Renal cortex interstitium (tissue), 11 donors: ENCODE data around the gene IFNL3. TPM values are rescaled to one million over a fixed set of nuclear protein-coding genes. Genes with fewer than 3 reads are reported as not detected.

Experiments
- DNase-seq, 11 donors: peaks; one replicate each; pipeline ENCODE4 v3.0.0-alpha.2; 2013; ENCODE audit warnings: low read depth in 9 of 11, low spot score in 4 of 11; ENCODE audit errors: extremely low read depth in 1 of 11
- polyA plus RNA-seq, 3 donors: library from polyadenylated mRNA; unstranded; fragments of 120-200 nt; gene quantifications; one replicate each; pipeline ENCODE4 v1.2.1, GENCODE V29; 2013; ENCODE audit not compliant: insufficient read length in 3 of 3

IFNL3 gene
- polyA plus RNA-seq, 3 donors = not detected

GRCh38 chr19:39199025-39199424 is 45.8 kb downstream of the IFNL3 start:
- DNase-seq = peak in 10 of 11 donors; percentile 38 to 83 (median 66)

GRCh38 chr19:39197808-39198207 is 47.0 kb downstream of the IFNL3 start:
- DNase-seq = no peak

- no peak for DNase-seq
Measured at GRCh38 chr19:39196860-39197562, 47.8 kb downstream of the IFNL3 start, which contains the start of gene NCCRP1. NCCRP1 (plus strand) TSS chr19:39196964; CDS start chr19:39196983, 19 bp downstream.

- no peak for DNase-seq
Measured at GRCh38 chr19:39196320-39196719, 48.5 kb downstream of the IFNL3 start.

DNA sequence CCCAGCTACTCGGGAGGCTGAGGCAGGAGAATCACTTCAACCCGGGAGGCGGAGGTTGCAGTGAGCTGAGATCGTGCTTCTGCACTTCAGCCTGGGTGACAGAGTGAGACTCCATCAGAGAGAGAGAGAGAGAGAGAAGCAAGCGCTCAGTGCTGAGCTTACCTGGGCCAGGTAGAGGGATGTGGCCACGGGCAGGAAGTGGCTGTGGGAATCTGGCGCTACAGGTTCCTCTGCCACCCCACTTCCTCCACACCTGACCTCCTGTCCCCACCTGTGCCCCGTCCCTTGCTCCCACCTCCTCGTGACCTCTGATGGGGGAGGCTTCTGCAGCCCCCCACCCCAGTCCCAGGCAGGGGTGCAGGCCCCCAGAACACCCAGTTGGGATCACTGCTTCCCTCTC is 49.1 kb downstream of the IFNL3 start:
- DNase-seq = no peak

DNA sequence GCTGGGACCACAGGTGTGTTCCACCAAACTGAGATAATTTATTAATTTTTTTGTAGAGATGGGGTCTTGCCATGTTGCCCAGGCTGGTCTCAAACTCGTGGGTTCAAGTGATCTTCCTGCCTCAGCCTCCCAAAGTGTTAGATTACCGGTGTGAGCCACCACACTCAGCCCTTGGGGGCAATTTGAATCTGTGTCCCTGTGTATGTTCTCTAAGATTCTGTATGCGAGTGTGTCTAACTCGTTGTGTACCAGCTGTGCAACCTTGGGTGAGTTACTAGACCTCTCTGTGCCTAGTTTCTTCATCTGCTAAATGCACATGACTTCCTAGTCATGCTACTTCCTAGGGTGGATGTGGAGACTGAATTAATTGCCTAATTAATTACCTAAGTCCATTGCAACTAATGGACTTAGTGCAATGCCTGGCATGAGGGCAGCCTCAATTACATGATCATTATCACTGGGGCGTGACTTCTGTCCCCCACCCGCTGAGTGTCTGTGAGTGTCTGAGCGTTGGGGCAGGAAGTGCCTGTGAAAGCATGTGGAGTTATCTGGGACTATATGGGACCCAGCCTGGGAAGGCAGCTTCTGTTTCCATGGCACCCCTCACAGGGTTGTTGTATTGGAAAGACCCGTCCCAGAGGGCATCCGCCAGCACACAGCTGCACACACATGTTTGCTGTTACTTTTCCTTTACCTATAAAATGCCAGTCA is 49.8 kb downstream of the IFNL3 start:
- peak in 1 of 11 donors; percentile 31 for DNase-seq

- no peak for DNase-seq
Measured at GRCh38 chr19:39193803-39194202, 51.0 kb downstream of the IFNL3 start.

Other genes with a start within 250 kb of the IFNL3 start
- gene FBXO27, start 212.5 kb downstream of the IFNL3 start, polyA plus RNA-seq = 1 to 10 TPM; 7.1 to 8.7 (median 7.2) TPM
- under 1 TPM; 0.20 to 0.72 (median 0.38) TPM for gene ACP7, start 160.6 kb downstream of the IFNL3 start, polyA plus RNA-seq
- gene PAK4, start 119.2 kb downstream of the IFNL3 start, polyA plus RNA-seq = 10 to 100 TPM; 41.7 to 71.0 (median 65.6) TPM
- gene NCCRP1, start 48.0 kb downstream of the IFNL3 start, polyA plus RNA-seq = 1 to 10 TPM; 1.3 to 4.5 (median 1.7) TPM
- not detected for gene SYCN, start 40.7 kb downstream of the IFNL3 start, polyA plus RNA-seq
- gene IFNL4, start 3.9 kb upstream of the IFNL3 start, polyA plus RNA-seq = under 1 TPM in 1 of 3 donors, not detected in 2; 0.11 TPM
- gene IFNL2, start 23.4 kb upstream of the IFNL3 start, polyA plus RNA-seq = not detected
- not detected for gene IFNL1, start 51.4 kb upstream of the IFNL3 start, polyA plus RNA-seq
- gene LRFN1, start 75.9 kb upstream of the IFNL3 start, polyA plus RNA-seq = 1 to 10 TPM in 2 of 3 donors, under 1 TPM in 1; 0.92 to 2.8 (median 2.1) TPM
- 10 to 100 TPM; 16.3 to 32.9 (median 25.0) TPM for gene GMFG, start 91.0 kb upstream of the IFNL3 start, polyA plus RNA-seq
- gene SAMD4B, start 97.4 kb upstream of the IFNL3 start, polyA plus RNA-seq = 100 to 1,000 TPM in 2 of 3 donors, 10 to 100 TPM in 1; 92.7 to 145 (median 122) TPM
- gene PAF1, start 146.1 kb upstream of the IFNL3 start, polyA plus RNA-seq = 10 to 100 TPM; 67.2 to 70.8 (median 68.1) TPM
- gene MED29, start 146.4 kb upstream of the IFNL3 start, polyA plus RNA-seq = 10 to 100 TPM; 38.9 to 46.7 (median 44.8) TPM
- 10 to 100 TPM; 29.0 to 60.1 (median 58.5) TPM for gene ZFP36, start 161.8 kb upstream of the IFNL3 start, polyA plus RNA-seq
- gene PLEKHG2, start 167.7 kb upstream of the IFNL3 start, polyA plus RNA-seq = 100 to 1,000 TPM in 1 of 3 donors, 10 to 100 TPM in 2; 73.7 to 118 (median 96.8) TPM
- gene RPS16, start 190.9 kb upstream of the IFNL3 start, polyA plus RNA-seq = 1,000 to 10,000 TPM; 1,189 to 1,428 (median 1,311) TPM
- gene SUPT5H, start 200.6 kb upstream of the IFNL3 start, polyA plus RNA-seq = 100 to 1,000 TPM; 147 to 151 (median 147) TPM
- 10 to 100 TPM; 74.4 to 86.5 (median 77.2) TPM for gene TIMM50, start 235.8 kb upstream of the IFNL3 start, polyA plus RNA-seq